ENCODE measurements around the gene PLEKHH3. TPM values are rescaled to one million over a fixed set of nuclear protein-coding genes. Genes with fewer than 3 reads are reported as not detected.
"Not testable (repeated sequence)": the region's sequence is repeated elsewhere in the genome, so short reads cannot be mapped to it uniquely, and the experiment has no call there.

The PLEKHH3 gene
- total RNA-seq, 1 experiment from 2014 or later = 17.8 TPM

DNA sequence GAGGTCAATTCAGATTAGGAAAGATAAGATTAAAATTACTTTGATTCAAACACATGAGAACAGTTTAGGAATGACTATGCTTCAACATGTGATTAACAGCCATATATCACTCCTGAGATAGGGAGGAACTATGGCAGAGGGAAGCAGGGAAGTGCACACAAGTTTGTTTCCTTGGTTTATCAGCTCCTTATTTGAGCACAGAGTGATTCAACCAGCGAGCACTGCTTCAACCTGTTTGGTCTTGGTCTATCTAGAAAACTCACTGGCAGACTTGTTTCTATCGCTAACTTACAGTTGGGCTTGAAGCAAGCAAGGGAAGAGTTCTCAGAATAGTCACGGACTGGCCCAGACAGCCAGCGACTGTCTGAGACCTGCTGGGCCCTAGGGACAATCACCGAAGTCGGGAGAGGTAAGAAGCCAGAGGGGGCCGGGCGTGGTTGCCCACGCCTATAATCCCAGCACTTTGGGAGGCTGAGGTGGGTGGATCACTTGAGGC is 43.8 kb downstream of the PLEKHH3 start:
- DNase-seq (ENCODE audit: low read depth) = no peak

DNA sequence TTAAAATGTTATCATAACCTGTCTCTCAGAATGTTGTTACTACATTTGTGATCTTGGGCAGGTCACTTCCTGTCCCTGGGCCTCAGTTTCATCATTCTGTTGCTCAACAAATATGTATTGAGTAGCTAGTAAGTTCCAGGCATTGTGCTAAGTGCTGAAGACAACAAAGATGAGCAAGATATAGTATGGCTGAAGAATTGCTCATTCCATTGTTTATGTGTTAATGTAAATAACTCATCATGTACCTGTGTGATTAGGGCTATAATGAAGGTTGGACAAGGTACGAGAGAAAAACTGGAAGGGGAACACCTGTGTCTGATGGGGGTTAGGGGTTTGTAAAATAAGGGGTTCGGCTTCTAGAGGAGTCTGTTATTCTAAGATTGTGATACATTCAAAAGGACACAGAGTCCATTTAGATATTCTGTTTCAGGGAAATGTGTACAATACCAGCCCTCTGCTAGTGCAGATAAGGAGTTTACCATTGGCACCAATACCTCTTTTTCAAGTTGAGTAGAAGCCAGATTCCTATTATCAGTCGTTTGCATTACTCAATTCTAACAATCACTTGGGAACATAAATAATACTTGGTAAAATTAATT is 47.3 kb downstream of the PLEKHH3 start:
- DNase-seq (ENCODE audit: low read depth) = no peak

DNA sequence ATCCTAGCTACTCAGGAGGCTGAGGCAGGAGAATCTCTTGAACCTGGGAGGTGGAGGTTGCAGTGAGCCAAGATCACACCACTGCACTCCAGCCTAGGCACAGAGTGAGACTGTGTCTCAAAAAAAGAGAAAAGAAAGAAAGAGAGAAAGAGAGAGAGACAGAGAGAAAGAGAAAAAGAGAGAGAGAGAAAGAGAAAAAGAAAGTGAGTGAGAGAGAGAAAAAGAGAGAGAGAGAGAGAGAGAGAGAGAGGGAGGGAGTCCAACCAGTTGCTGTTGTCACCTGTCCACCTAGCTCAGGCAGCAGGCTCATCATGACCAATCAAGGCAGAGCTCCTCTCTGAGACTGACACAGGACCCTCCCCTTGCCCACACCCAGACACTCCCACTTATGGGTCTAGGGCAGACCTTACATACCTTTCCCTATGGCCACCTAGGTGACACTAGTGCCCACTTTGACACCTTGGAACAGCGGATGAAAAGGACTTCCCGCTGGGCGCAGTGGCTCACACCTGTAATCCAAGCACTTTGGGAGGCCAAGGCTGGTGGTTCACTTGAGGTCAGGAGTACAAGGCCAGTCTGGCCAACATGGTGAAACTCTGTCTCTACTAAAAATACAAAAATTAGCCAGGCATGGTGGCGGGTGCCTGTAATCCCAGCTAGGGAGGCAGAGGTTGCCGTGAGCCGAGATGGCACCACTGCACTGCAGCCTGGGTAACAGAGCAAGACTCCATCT is 49.6 kb downstream of the PLEKHH3 start:
- not testable (repeated sequence) for DNase-seq (ENCODE audit: low read depth)

DNA sequence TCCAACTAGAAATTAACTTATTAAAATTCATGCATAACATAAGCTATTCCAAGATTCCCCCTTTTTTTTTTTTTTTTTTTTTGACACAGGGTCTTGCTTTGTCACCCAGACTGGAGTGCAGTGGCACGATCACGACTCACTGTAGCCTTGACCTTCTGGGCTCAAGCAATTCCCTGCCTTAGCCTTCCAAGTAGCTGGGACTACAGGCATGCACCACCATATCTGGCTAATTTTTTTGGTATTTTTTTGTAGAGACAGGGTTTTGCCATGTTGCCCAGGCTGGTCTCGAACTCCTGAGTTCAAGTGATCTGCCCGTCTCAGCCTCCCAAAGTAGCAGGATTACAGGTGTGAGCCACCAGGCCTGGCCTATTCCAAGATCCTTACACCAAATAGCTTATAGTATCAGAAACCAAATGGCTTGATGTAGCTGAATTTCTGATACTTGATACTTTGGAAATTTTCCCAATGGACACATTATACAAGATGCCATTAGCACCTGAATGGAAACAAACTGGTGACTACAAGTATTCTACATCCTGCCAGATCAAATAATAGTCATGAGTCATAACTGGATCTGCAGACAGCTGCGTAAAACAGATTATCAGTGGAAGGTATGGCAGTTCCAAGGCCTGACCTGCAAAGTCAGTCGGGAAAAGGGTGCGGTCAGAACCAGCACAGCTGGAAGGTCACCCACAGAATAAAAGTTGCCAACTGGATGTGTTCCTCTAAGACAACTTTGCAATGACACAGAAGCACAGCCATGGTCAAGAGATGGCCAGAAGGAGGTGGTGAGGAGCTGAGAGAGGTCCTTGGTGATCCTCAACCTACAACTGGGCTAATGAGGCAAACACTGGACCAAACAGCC is 52.8 kb downstream of the PLEKHH3 start:
- DNase-seq (ENCODE audit: low read depth) = peak; percentile 74

DNA sequence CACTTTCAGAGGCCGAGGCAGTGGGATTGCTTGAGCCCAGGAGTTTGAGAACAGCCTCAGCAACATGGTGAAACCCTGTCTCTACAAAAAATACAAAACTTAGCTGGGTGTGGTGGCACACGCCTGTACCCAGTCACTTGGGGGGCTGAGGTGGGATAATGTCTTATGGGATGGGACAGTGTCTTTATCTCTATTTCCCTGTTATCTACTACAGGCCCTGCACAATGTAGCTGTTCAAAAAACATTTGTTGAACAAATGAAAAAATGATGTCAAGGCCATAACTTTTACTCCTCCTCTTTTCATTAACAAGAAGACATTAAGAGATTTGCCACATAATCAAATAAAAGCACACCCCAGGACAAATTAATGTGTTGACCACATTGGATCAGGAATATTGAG is 53.5 kb downstream of the PLEKHH3 start:
- no peak for DNase-seq (ENCODE audit: low read depth)

DNA sequence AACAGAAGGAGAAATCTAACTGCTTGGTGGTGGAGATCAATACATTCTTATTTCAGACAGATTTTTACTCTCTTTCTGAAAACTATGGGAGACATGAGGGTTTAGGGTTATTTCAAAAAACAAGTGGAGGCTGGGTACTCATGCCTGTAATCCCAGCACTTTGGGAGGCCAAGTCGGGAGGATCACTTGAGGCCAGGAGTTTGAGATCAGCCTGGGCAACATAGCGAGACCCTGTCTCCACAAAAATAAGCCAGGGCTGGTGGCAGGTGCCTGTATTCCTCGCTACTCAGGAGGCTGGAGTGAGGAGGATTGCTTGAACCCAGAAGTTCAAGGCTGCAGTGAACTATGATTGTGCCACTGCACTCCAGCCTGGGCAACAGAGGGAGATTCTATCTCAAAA is 54.8 kb downstream of the PLEKHH3 start:
- DNase-seq (ENCODE audit: low read depth) = not testable (repeated sequence)

DNA sequence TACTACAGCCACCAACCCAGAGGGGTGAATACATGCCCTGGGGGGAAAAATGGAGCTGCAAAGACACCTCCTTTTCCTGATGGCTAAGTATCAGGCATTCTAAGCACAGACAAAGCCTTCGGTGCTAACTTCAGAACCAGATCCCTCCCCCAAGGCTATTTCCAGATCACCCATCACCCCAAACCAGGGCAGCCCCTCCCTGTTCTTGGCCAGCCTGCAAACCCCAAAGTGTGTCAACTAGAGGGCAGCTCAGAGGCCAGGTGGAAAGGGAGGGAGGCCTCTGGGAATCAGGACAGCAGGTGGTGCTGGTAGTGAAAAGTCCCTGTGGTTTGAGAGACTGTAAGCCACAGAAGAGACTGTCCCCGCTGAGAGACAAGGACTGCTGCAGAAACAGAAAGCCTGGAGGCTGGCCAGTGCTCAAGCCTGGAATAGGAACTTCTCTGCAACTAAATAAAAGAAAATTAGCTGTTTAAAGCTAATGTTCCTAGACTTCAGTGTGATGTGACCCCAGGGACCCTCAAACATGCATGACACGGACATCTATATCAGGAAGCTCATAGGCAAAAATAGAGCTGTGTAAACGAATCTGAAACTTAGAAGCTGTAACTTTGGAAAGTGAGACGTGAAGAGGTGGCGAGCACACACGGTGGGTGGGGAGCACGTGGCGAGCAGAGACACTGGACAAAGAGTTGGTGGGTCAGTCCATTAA is 58.2 kb downstream of the PLEKHH3 start:
- DNase-seq (ENCODE audit: low read depth) = peak; percentile 83

DNA sequence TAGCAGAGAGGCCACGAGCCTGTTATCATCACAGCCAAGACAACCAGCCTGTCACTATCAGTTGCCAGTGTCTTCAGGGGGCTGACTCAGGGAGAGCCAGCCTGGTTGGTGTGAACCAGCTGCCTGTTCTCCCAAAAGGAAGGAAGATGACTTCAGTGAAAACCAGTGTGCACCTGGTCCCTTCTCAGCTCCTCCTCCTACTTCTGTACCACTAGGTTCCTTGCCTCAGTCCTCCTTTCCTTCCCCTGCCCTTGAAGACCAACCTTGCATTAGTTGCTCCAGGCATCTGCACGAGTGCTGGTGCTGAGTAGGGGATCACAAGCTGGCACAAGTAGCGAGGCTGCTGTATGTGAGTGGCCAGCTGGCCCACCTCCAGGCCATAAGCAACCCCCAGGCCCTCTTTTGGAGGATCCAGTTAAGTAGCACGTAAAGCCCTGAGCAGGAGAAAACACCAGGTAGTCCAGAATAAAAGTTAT is 58.8 kb downstream of the PLEKHH3 start:
- no peak for DNase-seq (ENCODE audit: low read depth)

Other genes with a start within 250 kb of the PLEKHH3 start
- 21.5 and 29.6 TPM in 2 replicates for gene ATP6V0A1, start 218.1 kb downstream of the PLEKHH3 start, total RNA-seq (2014; rRNA removed; shearing (Covaris generic))
- gene NAGLU, start 140.8 kb downstream of the PLEKHH3 start, total RNA-seq (2014; rRNA removed; shearing (Covaris generic)) = 19.3 and 27.8 TPM in 2 replicates
- gene HSD17B1, start 124.1 kb downstream of the PLEKHH3 start, total RNA-seq (2014; rRNA removed; shearing (Covaris generic)) = 0.54 TPM in 1 of 2 replicates, not detected in the other
- 31.3 and 33.0 TPM in 2 replicates for gene COASY, start 114.8 kb downstream of the PLEKHH3 start, total RNA-seq (2014; rRNA removed; shearing (Covaris generic))
- 39.1 and 42.6 TPM in 2 replicates for gene MLX, start 109.9 kb downstream of the PLEKHH3 start, total RNA-seq (2014; rRNA removed; shearing (Covaris generic))
- gene PSMC3IP, start 99.3 kb downstream of the PLEKHH3 start, total RNA-seq (2014; rRNA removed; shearing (Covaris generic)) = 16.0 and 23.2 TPM in 2 replicates
- 38.7 and 41.9 TPM in 2 replicates for gene RETREG3, start 67.6 kb downstream of the PLEKHH3 start, total RNA-seq (2014; rRNA removed; shearing (Covaris generic))
- 148 and 168 TPM in 2 replicates for gene TUBG1, start 67.3 kb downstream of the PLEKHH3 start, total RNA-seq (2014; rRNA removed; shearing (Covaris generic))
- 15.9 and 21.0 TPM in 2 replicates for gene TUBG2, start 17.7 kb downstream of the PLEKHH3 start, total RNA-seq (2014; rRNA removed; shearing (Covaris generic))
- gene CCR10, start 4.8 kb upstream of the PLEKHH3 start, total RNA-seq (2014; rRNA removed; shearing (Covaris generic)) = 0.32 TPM in 1 of 2 replicates, not detected in the other
- gene CNTNAP1, start 5.5 kb upstream of the PLEKHH3 start, total RNA-seq (2014; rRNA removed; shearing (Covaris generic)) = 5.4 and 11.8 TPM in 2 replicates
- gene EZH1, start 68.0 kb upstream of the PLEKHH3 start, total RNA-seq (2014; rRNA removed; shearing (Covaris generic)) = 4.5 and 7.8 TPM in 2 replicates
- gene RAMP2, start 84.2 kb upstream of the PLEKHH3 start, total RNA-seq (2014; rRNA removed; shearing (Covaris generic)) = 0.49 and 1.0 TPM in 2 replicates
- 88.5 and 97.4 TPM in 2 replicates for gene VPS25, start 96.5 kb upstream of the PLEKHH3 start, total RNA-seq (2014; rRNA removed; shearing (Covaris generic))
- gene WNK4, start 103.6 kb upstream of the PLEKHH3 start, total RNA-seq (2014; rRNA removed; shearing (Covaris generic)) = 0.52 and 1.2 TPM in 2 replicates
- 95.0 and 99.0 TPM in 2 replicates for gene COA3, start 121.7 kb upstream of the PLEKHH3 start, total RNA-seq (2014; rRNA removed; shearing (Covaris generic))
- 0.20 TPM in 1 of 2 replicates, not detected in the other for gene CNTD1, start 121.9 kb upstream of the PLEKHH3 start, total RNA-seq (2014; rRNA removed; shearing (Covaris generic))
- 36.9 and 83.7 TPM in 2 replicates for gene BECN1, start 147.3 kb upstream of the PLEKHH3 start, total RNA-seq (2014; rRNA removed; shearing (Covaris generic))
- 79.3 and 139 TPM in 2 replicates for gene PSME3, start 156.4 kb upstream of the PLEKHH3 start, total RNA-seq (2014; rRNA removed; shearing (Covaris generic))
- gene AOC2, start 167.6 kb upstream of the PLEKHH3 start, total RNA-seq (2014; rRNA removed; shearing (Covaris generic)) = not detected in 2 replicates
- gene AOC3, start 174.2 kb upstream of the PLEKHH3 start, total RNA-seq (2014; rRNA removed; shearing (Covaris generic)) = 0.02 TPM in 1 of 2 replicates, not detected in the other
- not detected in 2 replicates for gene G6PC1, start 223.8 kb upstream of the PLEKHH3 start, total RNA-seq (2014; rRNA removed; shearing (Covaris generic))